ENCODE results near the gene CHD6.

CHD6 gene

GRCh38 chr20:41359541-41360011 is 258.6 kb downstream of the CHD6 start:
- H3K27me3 Mint-ChIP-seq (ENCODE audit: low read depth), result peaks cover 2% of the 10 kb centered on the region
- no peak overlapping the region for H3K4me3 Mint-ChIP-seq
- no peaks in the 10 kb centered on the region for H3K36me3 Mint-ChIP-seq (ENCODE audit: low read depth)
- no peaks in the 10 kb centered on the region for H3K9me3 Mint-ChIP-seq
- no peak for DNase-seq (ENCODE audit: low spot score)
- H3K4me1 Mint-ChIP-seq (ENCODE audit: low read depth), result no peaks in the 10 kb centered on the region
- H3K27ac Mint-ChIP-seq, result no peak overlapping the region

- DNase-seq (ENCODE audit: low spot score), result no peak
- Mint-ChIP-seq H3K27me3 (ENCODE audit: low read depth) (no peaks in the 10 kb centered on the region), H3K36me3 (ENCODE audit: low read depth) (no peaks in the 10 kb centered on the region), H3K4me1 (ENCODE audit: low read depth) (no peaks in the 10 kb centered on the region), H3K27ac (no peak overlapping the region), H3K9me3 (no peaks in the 10 kb centered on the region), H3K4me3 (no peak overlapping the region)
Measured at GRCh38 chr20:41358717-41359116, 259.5 kb downstream of the CHD6 start.

- H3K4me3 Mint-ChIP-seq, result no peak overlapping the region
- no peak overlapping the region for H3K27ac Mint-ChIP-seq
- DNase-seq (ENCODE audit: low spot score), result no peak
- no peaks in the 10 kb centered on the region for H3K9me3 Mint-ChIP-seq
- no peaks in the 10 kb centered on the region for H3K27me3 Mint-ChIP-seq (ENCODE audit: low read depth)
- H3K4me1 Mint-ChIP-seq (ENCODE audit: low read depth), result no peaks in the 10 kb centered on the region
- no peaks in the 10 kb centered on the region for H3K36me3 Mint-ChIP-seq (ENCODE audit: low read depth)
Measured at GRCh38 chr20:41358230-41358629, 259.9 kb downstream of the CHD6 start.

GRCh38 chr20:41357424-41358163 is 260.6 kb downstream of the CHD6 start:
- Mint-ChIP-seq H3K36me3 (ENCODE audit: low read depth) (no peaks in the 10 kb centered on the region), H3K9me3 (no peaks in the 10 kb centered on the region), H3K4me1 (ENCODE audit: low read depth) (no peaks in the 10 kb centered on the region), H3K27me3 (ENCODE audit: low read depth) (no peaks in the 10 kb centered on the region), H3K27ac (no peak overlapping the region), H3K4me3 (no peak overlapping the region)
- DNase-seq (ENCODE audit: low spot score), result no peak

- Mint-ChIP-seq H3K4me1 (ENCODE audit: low read depth) (no peaks in the 10 kb centered on the region), H3K9me3 (no peaks in the 10 kb centered on the region), H3K4me3 (no peak overlapping the region), H3K27me3 (ENCODE audit: low read depth) (no peaks in the 10 kb centered on the region), H3K27ac (no peak overlapping the region), H3K36me3 (ENCODE audit: low read depth) (no peaks in the 10 kb centered on the region)
- no peak for DNase-seq (ENCODE audit: low spot score)
Measured at GRCh38 chr20:41356951-41357350, 261.2 kb downstream of the CHD6 start.

- DNase-seq (ENCODE audit: low spot score), result no peak
- Mint-ChIP-seq H3K9me3 (no peaks in the 10 kb centered on the region), H3K27me3 (ENCODE audit: low read depth) (no peaks in the 10 kb centered on the region), H3K27ac (no peak overlapping the region), H3K4me3 (no peak overlapping the region), H3K4me1 (ENCODE audit: low read depth) (no peaks in the 10 kb centered on the region), H3K36me3 (ENCODE audit: low read depth) (no peaks in the 10 kb centered on the region)
Measured at GRCh38 chr20:41355598-41356203, 262.5 kb downstream of the CHD6 start.

GRCh38 chr20:41355192-41355591 is 263.0 kb downstream of the CHD6 start:
- H3K27me3 Mint-ChIP-seq (ENCODE audit: low read depth), result no peaks in the 10 kb centered on the region
- H3K4me1 Mint-ChIP-seq (ENCODE audit: low read depth), result no peaks in the 10 kb centered on the region
- no peak for DNase-seq (ENCODE audit: low spot score)
- H3K9me3 Mint-ChIP-seq, result no peaks in the 10 kb centered on the region
- no peak overlapping the region for H3K27ac Mint-ChIP-seq
- no peaks in the 10 kb centered on the region for H3K36me3 Mint-ChIP-seq (ENCODE audit: low read depth)
- H3K4me3 Mint-ChIP-seq, result no peak overlapping the region

- Mint-ChIP-seq H3K27ac (no peak overlapping the region), H3K27me3 (ENCODE audit: low read depth) (no peaks in the 10 kb centered on the region)
Measured at GRCh38 chr20:41353530-41353929, 264.6 kb downstream of the CHD6 start.

GRCh38 chr20:41352666-41353065 is 265.5 kb downstream of the CHD6 start:
- no peaks in the 10 kb centered on the region for H3K27me3 Mint-ChIP-seq (ENCODE audit: low read depth)
- no peaks in the 10 kb centered on the region for H3K4me1 Mint-ChIP-seq (ENCODE audit: low read depth)
- DNase-seq (ENCODE audit: low spot score), result no peak
- no peak overlapping the region for H3K27ac Mint-ChIP-seq
- H3K36me3 Mint-ChIP-seq (ENCODE audit: low read depth), result no peaks in the 10 kb centered on the region
- no peak overlapping the region for H3K4me3 Mint-ChIP-seq
- H3K9me3 Mint-ChIP-seq, result no peaks in the 10 kb centered on the region

More at GRCh38 chr20:41353530-41353929, 264.6 kb downstream of the CHD6 start:
- Mint-ChIP-seq H3K9me3 (no peaks in the 10 kb centered on the region), H3K4me3 (no peak overlapping the region), H3K36me3 (ENCODE audit: low read depth) (no peaks in the 10 kb centered on the region), H3K4me1 (ENCODE audit: low read depth) (no peaks in the 10 kb centered on the region)
- no peak for DNase-seq (ENCODE audit: low spot score)

- Mint-ChIP-seq H3K36me3 (ENCODE audit: low read depth) (no peaks in the 10 kb centered on the region), H3K4me3 (no peak overlapping the region), H3K9me3 (no peaks in the 10 kb centered on the region), H3K27ac (no peak overlapping the region), H3K4me1 (ENCODE audit: low read depth) (no peaks in the 10 kb centered on the region), H3K27me3 (ENCODE audit: low read depth) (no peaks in the 10 kb centered on the region)
- DNase-seq (ENCODE audit: low spot score), result no peak
Measured at GRCh38 chr20:41352106-41352505, 266.1 kb downstream of the CHD6 start.

Measured in T-helper 2 cell treated with Interferon-gamma antibody and Interleukin-4, amounts not matched to agents 5 μg/mL and 100 μg/mL, for 36 hours (primary cell).